Fibroblast of skin of scalp (primary cell): ENCODE data around the gene YRDC.

Source experiments
- DNase-seq: peaks from one replicate; pipeline ENCODE4 v3.0.0-alpha.2; 2013

YRDC gene

GRCh38 chr1:37765916-37766664, 41.9 kb downstream of the YRDC start:
- no peak for DNase-seq

GRCh38 chr1:37764888-37765441, 43.0 kb downstream of the YRDC start, which contains the start of gene EPHA10:
Gene EPHA10, minus strand, starts transcription at chr1:37765120. Its CDS starts 54 bp downstream, at chr1:37765066.
- no peak for DNase-seq

- peak; percentile 50 for DNase-seq
Measured at GRCh38 chr1:37764414-37764825, 43.6 kb downstream of the YRDC start.

- DNase-seq: no peak
Measured at GRCh38 chr1:37763791-37764413, 44.1 kb downstream of the YRDC start.

GRCh38 chr1:37762516-37762915, 45.5 kb downstream of the YRDC start:
- DNase-seq: no peak

GRCh38 chr1:37761416-37762095, 46.5 kb downstream of the YRDC start:
- no peak for DNase-seq

GRCh38 chr1:37759451-37759850, 48.6 kb downstream of the YRDC start:
- no peak for DNase-seq

GRCh38 chr1:37755951-37756560, 52.0 kb downstream of the YRDC start:
- DNase-seq: no peak

GRCh38 chr1:37755290-37755689, 52.7 kb downstream of the YRDC start:
- DNase-seq: no peak

GRCh38 chr1:37753473-37754321, 54.3 kb downstream of the YRDC start:
- no peak for DNase-seq
